NCI-H2029 treated with DMSO at 0.1 percent for 48 hours (cell line): ENCODE data around the gene EML4.
A peak's percentile ranks its signal among the peaks of the same experiment; 100 is the strongest.
"Not testable (repeated sequence)": the region's sequence is repeated elsewhere in the genome, so short reads cannot be mapped to it uniquely, and the experiment has no call there.

ENCODE experiments used
- DNase-seq: peaks from one replicate; lab custom pipeline; 2025; lab: John Stamatoyannopoulos, UW

The EML4 gene

GRCh38 chr2:42169100-42169873 lies at the start of gene EML4:
Gene EML4 (plus strand): TSS chr2:42169353. CDS start chr2:42169612, 259 bp downstream.
- DNase-seq = peak; percentile 27

DNA sequence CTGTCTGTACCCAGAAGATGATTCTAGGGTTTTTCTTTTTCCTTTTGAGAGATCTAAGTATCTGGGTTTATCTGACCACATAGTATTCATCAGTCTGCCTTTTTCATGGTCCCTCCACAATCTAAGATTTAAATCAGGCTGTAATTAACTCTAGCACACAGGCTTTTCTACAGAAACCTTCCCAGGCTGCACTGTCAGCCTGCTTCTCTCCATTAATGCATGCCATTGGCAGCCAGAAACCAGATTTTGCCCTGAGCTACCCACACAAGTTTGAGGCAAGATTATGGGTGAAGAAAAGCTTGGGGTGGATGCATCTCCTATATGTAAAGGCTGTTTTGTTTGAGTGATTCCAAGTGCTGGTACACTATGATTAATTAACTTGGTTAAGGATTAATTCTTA lies 45.7 kb upstream of the EML4 start:
- no peak for DNase-seq

GRCh38 chr2:42124011-42124785 lies 45.0 kb upstream of the EML4 start:
- DNase-seq = no peak

DNA sequence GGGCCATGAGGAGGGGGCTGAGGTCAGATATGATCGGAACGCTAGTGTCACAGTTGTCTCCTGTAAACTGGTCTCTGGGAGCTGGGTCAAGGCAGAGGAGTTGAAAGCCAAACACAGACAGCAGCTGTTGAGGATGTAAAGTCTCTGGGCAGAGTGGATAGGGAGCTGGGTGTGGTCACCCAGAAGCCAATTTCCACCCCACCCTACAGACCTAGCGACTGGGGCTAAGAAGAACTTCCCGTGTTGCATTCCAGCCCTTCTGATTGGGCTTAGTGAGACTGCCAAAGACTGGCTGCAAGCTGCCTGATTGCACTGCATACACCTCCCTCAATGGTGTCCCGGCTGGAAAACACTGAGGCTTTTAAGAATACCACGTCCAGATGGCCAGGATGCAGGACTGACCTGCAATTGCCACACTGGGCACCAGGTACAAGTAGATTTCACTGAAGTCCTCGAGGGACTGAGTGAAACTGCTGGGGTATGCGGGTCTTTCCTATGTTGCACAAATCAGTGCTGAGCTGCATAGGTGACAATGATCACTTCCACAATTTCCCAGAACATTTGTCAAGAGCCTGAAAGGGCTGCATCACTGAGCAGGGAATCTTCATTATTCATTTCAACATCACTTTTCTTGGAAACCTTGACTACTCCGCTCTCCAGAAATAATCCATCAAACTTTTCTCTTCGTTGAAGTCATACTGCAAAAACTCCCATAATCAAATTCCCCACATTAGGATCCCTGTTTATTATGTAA lies 43.1 kb upstream of the EML4 start:
- no peak for DNase-seq

GRCh38 chr2:42126873-42127272 lies 42.3 kb upstream of the EML4 start:
- not testable (repeated sequence) for DNase-seq

- no peak for DNase-seq
Measured at GRCh38 chr2:42127425-42128424, 41.4 kb upstream of the EML4 start.

GRCh38 chr2:42128721-42129486 lies 40.2 kb upstream of the EML4 start:
- DNase-seq = no peak

GRCh38 chr2:42129487-42129852 lies 39.7 kb upstream of the EML4 start:
- no peak for DNase-seq

GRCh38 chr2:42129947-42130346 lies 39.2 kb upstream of the EML4 start:
- DNase-seq = no peak

- not testable (repeated sequence) for DNase-seq
Measured at GRCh38 chr2:42130858-42131257, 38.3 kb upstream of the EML4 start.

DNA sequence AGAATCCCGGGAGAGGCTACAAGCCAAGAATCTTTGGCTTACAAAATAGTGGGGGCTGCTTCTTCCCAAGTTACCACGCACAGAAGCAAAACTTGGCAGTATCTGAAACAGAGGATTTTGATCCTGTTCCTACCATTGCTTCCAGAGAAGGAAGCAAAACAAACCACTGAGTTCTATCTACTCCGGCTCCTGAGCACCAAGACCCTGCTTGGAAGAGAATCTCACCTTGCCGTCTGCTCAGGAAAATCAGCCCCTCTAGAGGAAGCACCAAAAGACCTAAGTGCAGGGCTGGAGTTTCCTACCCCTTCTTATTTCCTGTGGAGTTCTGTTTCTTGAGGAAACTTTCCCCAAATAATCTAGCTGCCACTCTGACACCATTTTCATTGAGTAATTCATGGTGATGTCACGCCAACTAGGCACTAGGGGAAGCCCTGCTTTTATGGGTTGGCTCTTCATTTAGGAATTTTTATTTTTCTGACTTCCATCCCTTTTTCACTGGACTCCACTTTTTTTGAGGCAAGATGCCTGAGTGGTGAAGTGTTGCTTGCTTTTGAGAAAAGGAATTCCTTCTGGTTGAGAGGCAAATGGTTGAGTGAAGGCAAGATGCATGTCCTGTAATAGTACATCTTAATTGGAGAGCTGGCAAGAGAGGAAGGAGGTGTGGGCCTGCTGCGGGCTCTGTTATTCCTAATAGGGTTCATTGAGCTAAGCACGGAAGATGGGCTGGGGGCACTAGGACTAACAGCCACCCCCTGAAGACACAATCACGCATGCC lies 36.8 kb upstream of the EML4 start:
- no peak for DNase-seq

DNA sequence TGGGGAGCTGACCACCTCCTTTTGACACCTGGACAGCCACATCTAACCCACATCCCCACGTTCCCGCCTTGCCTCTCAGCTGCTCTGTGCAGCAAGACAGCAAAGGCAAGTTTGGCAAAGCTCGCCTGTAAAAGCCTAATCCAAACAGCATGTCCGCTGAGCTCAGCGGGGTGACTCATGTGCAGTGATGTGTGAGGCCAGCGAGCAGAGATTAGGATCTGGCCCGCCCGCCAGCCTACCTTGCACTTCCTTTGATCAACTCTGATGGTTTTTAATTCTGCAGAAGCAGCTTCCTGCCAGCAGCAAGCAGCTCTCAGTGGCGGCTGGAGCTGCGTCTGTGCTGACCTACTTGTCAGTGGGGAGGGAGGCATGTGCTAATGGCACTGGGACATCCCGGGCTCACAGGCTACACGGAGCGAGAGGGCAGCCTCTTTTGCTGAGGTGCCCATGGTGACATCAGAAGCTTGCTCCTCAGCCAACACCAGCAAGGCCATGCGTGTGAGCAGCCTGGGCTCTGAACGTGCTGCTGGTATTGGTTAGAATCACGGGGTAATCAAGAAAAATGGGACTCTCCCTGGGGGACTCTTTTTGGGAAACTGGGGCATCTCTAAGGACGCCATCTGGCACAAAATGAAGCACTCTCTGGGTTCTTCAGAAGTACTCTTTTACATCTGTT lies 36.0 kb upstream of the EML4 start:
- peak; percentile 17 for DNase-seq

DNA sequence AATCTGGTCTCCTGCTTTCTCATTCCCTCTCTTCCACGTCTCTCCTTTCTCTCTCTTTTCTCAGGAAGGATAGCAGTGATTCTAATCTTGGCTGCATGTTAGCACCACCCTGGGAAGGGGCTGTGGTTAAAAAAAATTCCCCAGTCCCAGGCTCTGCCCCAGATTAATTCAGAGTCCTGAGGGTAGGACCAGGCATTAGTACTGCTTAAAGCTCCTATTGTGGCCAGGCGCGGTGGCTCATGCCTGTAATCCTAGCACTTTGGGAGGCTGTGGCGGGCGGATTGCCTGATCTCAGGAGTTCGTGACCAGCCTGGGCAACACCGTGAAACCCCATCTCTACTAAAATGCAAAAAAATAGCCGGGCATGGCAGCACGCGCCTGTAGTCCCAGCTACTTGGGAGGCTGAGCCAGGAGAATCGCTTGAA lies 35.4 kb upstream of the EML4 start:
- no peak for DNase-seq

GRCh38 chr2:42134401-42134932 lies 34.7 kb upstream of the EML4 start:
- DNase-seq = not testable (repeated sequence)

DNA sequence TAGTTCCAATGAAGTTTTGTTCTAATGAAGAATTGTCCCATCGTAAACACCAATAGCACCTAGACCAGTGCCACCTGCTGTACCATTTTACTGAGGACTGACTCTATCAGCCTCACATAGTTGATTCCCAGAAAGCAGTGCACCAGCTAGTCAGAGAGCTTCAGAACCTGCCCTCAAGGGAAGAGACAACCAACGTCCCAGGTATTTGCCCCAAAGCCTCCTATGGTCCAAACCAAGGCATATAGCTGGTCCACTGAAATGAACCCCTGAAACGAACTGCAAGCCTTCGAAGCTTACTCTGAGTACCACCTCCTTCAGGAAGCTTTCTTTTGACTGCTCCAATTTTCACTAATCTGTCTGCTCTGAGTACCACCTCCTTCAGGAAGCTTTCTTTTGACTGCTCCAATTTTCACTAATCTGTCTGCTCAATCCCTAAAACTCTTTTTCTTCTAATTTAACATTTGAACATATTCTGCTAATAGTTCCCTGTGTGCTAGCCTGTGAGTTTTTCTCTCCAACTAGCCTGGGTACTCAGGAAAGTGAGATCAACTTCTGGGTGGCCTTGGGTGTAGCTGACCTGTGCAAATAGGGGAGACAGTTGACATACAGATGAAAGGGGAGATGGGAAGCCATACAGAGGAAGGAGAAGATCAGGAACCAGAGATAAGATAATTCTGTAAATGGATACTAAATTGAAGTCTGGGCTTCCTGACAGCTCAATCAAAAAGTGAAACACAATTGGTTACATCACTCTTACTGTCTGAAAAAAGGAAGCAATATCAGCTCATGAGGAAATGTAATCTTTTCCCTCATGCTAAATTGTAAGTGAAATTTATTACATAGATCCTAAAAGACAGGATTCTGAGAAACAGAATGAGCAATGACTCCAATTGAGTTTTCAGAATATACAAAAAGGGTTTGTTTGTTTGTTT lies 33.5 kb upstream of the EML4 start:
- DNase-seq = no peak

DNA sequence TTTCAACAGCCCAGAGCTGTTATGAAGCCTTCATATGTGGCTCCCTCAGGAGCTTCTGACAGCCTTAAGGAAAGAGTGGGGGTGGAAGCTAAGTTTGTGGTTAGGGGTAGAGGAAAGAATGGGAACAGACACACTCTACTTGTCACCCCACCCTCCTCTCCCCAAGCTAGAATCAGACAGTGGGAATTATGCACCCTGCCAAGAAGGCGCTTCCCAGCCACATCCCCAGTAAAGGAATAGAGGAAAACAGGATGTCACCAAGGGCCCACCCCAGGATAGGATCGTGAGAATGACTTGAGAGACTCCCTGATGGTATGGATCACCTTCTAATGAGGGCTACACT lies 32.4 kb upstream of the EML4 start:
- no peak for DNase-seq

DNA sequence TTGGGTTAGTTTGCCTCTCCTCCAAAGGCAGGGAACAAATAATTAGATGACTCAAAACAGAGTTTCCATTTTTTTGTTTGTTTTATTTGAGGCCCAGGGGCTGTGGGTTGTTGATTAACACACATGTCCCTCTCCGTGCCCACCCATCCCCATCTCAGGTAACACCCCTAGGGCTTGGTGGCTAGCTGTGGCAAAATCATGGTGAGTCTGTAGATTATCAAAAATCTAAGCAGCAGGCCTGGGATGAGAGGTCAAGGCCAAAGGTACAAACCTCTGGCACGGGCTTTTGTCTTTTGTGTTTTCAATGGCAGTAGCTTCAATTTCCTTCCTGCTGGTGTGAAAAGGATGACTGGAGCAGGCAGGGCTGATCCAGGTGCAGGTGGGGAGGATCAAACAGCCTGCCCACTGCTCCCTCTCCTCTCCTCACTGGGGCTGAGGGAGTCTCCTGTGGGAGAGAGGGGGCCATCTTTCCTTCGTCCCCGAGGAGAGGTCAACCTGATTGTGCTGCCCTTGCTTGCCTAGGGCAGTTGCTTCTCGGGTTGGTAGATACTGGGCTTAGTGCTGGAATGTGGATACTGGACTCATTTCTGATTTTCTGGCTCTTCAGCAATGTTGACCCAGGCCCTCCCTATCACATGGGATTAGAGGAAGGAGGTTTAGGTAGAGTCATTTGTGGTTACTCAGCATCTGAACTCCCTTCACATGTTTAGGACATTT lies 31.9 kb upstream of the EML4 start:
- no peak for DNase-seq
